Endodermal cell (in vitro differentiated cells): ENCODE measurements around the gene ATXN3. TPM values are rescaled to one million over a fixed set of nuclear protein-coding genes. Genes with fewer than 3 reads are reported as not detected.

Source experiments
- DNase-seq: peaks from one replicate; pipeline ENCODE4 v3.0.0-alpha.2; 2017
- H3K27ac ChIP-seq: 2 replicates; pipeline ENCODE4 v1.5.1; 2013; ENCODE audit warnings: mild to moderate bottlenecking, low read depth, low read length, moderate library complexity
- H3K27me3 ChIP-seq: 2 replicates; pipeline ENCODE4 v1.6.1; 2013; ENCODE audit warnings: mild to moderate bottlenecking, low read length, moderate library complexity; ENCODE audit not compliant: insufficient read depth, control insufficient read depth, poor library complexity, severe bottlenecking
- H3K36me3 ChIP-seq: 2 replicates; pipeline ENCODE4 v1.7.0; 2013; ENCODE audit warnings: mild to moderate bottlenecking, low read length, moderate library complexity; ENCODE audit not compliant: control insufficient read depth, insufficient read depth
- H3K4me1 ChIP-seq: one replicate; pipeline ENCODE4 v1.7.0; 2013; ENCODE audit warnings: low read length; ENCODE audit not compliant: control insufficient read depth, insufficient read depth
- H3K4me3 ChIP-seq: 2 replicates; pipeline ENCODE4 v1.5.1; 2013; ENCODE audit warnings: mild to moderate bottlenecking, low read length, moderate library complexity
- H3K9ac ChIP-seq: 2 replicates; pipeline ENCODE4 v1.6.1; 2013; ENCODE audit warnings: mild to moderate bottlenecking, low read length, moderate library complexity; ENCODE audit not compliant: poor library complexity, severe bottlenecking; ENCODE audit errors: extremely low read depth
- H3K9me3 ChIP-seq: 2 replicates; pipeline ENCODE4 v1.6.1; 2013; ENCODE audit warnings: mild to moderate bottlenecking, low read length, moderate library complexity; ENCODE audit not compliant: control insufficient read depth
- H3K27ac Mint-ChIP-seq: 2 replicates; pipeline ENCODE4 v1.8.0; 2020; ENCODE audit warnings: mixed read lengths
- H3K27me3 Mint-ChIP-seq: 2 replicates; pipeline ENCODE4 v1.8.0; 2021; ENCODE audit warnings: mild to moderate bottlenecking, mixed read lengths; ENCODE audit not compliant: insufficient read depth
- H3K36me3 Mint-ChIP-seq: 2 replicates; pipeline ENCODE4 v1.8.0; 2020; ENCODE audit warnings: low read depth, mixed read lengths
- H3K4me1 Mint-ChIP-seq: 2 replicates; pipeline ENCODE4 v1.8.0; 2020; ENCODE audit warnings: mixed read lengths
- H3K4me3 Mint-ChIP-seq: 2 replicates; pipeline ENCODE4 v1.8.0; 2020; ENCODE audit warnings: mild to moderate bottlenecking, moderate library complexity, mixed read lengths
- H3K9me3 Mint-ChIP-seq: 2 replicates; pipeline ENCODE4 v1.8.0; 2020; ENCODE audit warnings: mild to moderate bottlenecking, mixed read lengths
- WGBS, 2 experiments: methylation state at CpG; one replicate each; pipeline versions ENCODE4 v1.1.5 to v1.1.7; 2013; ENCODE audit warnings: missing lambda C conversion rate in 2 of 2, mixed read lengths in 1 of 2; ENCODE audit not compliant: insufficient coverage in 1 of 2, insufficient read length in 1 of 2; 5-methylcytosine and 5-hydroxymethylcytosine counted together
- long read RNA-seq, 4 experiments: library from polyadenylated mRNA in 2 of 4; library from RNA in 1 of 4; library from capped mRNA in 1 of 4; stranded (forward) in 3 of 4; unstranded in 1 of 4; transcript quantifications; one replicate each; pipeline ENCODE4 v2.0.0, GENCODE V29; 2020 to 2021; ENCODE audit warnings: inconsistent platforms in 1 of 4
- polyA plus RNA-seq, 2 experiments: library from polyadenylated mRNA; stranded (reverse); fragments of 50-300 nt; gene quantifications; one replicate each; pipeline ENCODE4 v1.2.3, GENCODE V29; 2013
- total RNA-seq, 2 donors: library from RNA; stranded (reverse); fragmentation: NEBNext Ultra II Directional in 1 of 2; extraction: Animal tissue kit (Norgen Biotek cat#: 25700) in 1 of 2; gene quantifications; 2 replicates in 1 of 2; 3 replicates in 1 of 2; pipeline ENCODE4 v1.2.1, GENCODE V29; 2021
- TF ChIP-seq, protein P1 (sequence below): fragments of 200-600 bp; sonication (generic); conservative IDR thresholded peaks from 2 replicates; pipeline ENCODE4 v1.5.0; 2021; ENCODE audit warnings: antibody characterized with exemption, mild to moderate bottlenecking

Gene ATXN3
- total RNA-seq, result 10 to 100 TPM; 25.7 to 33.2 TPM
- 30.2 TPM for polyA plus RNA-seq (2013, experiment 1 of 2)
- polyA plus RNA-seq (2013, experiment 2 of 2), result 30.1 TPM
- long read RNA-seq, experiment 1, partial matches to known transcripts, result 1 of 1 reads
- long read RNA-seq, experiment 1, other reads (novel, unspliced or antisense), result 0 of 1 reads
- long read RNA-seq, experiment 2, full-length matches to known transcripts, result 17 of 23 reads
- long read RNA-seq, experiment 2, partial matches to known transcripts, result 1 of 23 reads
- long read RNA-seq, experiment 2, other reads (novel, unspliced or antisense), result 5 of 23 reads
- long read RNA-seq, experiment 3, full-length matches to known transcripts, result 31 of 34 reads
- long read RNA-seq, experiment 3, partial matches to known transcripts, result 0 of 34 reads
- long read RNA-seq, experiment 3, other reads (novel, unspliced or antisense), result 3 of 34 reads
- long read RNA-seq, experiment 4, full-length matches to known transcripts, result 45 of 57 reads
- long read RNA-seq, experiment 4, partial matches to known transcripts, result 4 of 57 reads
- long read RNA-seq, experiment 4, other reads (novel, unspliced or antisense), result 8 of 57 reads

DNA sequence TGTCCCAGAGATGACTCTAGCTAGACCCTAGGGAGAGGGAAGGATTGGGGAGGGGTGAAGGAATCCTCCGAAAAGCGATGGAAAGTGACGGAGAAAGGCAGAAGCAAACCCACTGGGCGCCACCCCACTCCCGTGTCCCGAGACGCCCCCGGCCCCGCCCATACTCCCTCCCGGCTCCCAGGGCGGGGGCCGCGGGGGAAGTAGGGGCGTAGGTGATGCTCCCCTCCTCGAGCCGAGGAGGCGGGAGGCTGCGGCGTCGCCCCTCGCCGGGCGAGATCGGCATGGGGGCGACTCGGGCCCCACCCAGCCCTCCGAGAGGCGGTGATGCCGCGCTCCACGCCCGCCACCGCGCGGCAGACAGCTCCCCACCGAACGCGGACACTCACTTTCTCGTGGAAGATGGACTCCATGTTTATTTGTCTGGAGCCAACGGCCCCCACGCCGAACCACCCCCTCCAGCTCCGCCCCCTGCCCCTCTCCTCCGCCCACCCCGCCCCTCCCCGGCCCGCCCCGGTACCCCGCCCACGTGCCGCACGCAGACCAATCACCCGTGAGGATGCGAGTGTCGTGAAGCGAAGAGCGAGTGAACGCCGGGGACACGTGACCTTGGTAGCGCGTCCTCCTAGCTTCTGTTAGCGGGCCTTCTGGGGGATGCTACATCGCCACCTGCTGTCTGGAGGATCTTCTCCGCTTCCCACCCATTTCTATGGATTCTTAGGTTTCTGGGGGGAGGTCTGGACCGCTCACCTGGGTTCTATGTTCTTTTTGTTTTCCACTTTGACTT, at the start of gene ATXN3:
Gene ATXN3, minus strand, starts transcription at position 440 of the 784 bp plus-strand sequence. Its CDS starts 30 bp downstream, at position 410.
- 1 to 4% methylated on average over 8 to 63 of the region's 66 CpGs for WGBS, 2 experiments
- no peaks in the 10 kb centered on the region for H3K27me3 ChIP-seq
- Mint-ChIP-seq H3K27ac (peak within 1 kb of the TSS; percentile 80), H3K4me3 (peak within 1 kb of the TSS; percentile 84), H3K36me3 (no peaks in the 10 kb centered on the region), H3K9me3 (no peaks in the 10 kb centered on the region), H3K27me3 (no peaks in the 10 kb centered on the region), H3K4me1 (peaks cover 13% of the 10 kb centered on the region)
- no peaks in the 10 kb centered on the region for H3K4me1 ChIP-seq
- peak within 1 kb of the TSS; percentile 76 for H3K27ac ChIP-seq
- H3K9me3 ChIP-seq, result no peaks in the 10 kb centered on the region
- no peaks in the 10 kb centered on the region for H3K36me3 ChIP-seq
- TF ChIP-seq, protein P1, sequence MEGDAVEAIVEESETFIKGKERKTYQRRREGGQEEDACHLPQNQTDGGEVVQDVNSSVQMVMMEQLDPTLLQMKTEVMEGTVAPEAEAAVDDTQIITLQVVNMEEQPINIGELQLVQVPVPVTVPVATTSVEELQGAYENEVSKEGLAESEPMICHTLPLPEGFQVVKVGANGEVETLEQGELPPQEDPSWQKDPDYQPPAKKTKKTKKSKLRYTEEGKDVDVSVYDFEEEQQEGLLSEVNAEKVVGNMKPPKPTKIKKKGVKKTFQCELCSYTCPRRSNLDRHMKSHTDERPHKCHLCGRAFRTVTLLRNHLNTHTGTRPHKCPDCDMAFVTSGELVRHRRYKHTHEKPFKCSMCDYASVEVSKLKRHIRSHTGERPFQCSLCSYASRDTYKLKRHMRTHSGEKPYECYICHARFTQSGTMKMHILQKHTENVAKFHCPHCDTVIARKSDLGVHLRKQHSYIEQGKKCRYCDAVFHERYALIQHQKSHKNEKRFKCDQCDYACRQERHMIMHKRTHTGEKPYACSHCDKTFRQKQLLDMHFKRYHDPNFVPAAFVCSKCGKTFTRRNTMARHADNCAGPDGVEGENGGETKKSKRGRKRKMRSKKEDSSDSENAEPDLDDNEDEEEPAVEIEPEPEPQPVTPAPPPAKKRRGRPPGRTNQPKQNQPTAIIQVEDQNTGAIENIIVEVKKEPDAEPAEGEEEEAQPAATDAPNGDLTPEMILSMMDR, result peak; percentile 81
- H3K4me3 ChIP-seq, result peak within 1 kb of the TSS; percentile 99
- H3K9ac ChIP-seq, result peak within 1 kb of the TSS; percentile 53
- DNase-seq, result peak; percentile 98

DNA sequence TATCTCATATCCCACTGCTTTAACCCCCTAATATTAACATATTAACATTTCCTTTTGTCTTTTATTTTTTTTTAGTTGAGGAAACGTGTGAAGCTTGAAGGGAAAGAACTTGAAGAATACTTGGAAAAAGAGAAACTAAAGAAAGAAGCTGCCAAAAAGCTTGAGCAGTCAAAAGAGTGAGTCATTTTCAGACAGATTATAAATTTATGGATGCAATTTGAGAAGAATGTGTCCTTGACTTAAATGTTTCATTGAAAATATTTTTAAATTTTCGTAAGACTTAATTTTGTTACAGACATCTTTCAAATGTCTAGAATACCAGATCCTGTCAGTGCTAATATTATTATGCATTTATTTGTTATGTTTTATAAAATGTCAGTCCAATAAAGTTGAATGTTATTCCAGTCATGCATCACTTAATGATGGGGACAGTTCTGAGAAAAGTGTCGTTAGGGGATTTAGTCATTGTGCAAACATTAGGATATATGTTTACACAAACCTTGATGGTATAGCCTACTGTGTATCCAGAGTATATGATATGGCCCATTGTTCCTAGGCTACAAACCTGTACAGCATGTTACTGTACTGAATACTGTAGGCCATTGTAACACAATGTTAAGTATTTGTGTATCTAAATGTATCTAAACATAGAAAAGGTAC, 48.0 kb upstream of the ATXN3 start:
- H3K9me3 Mint-ChIP-seq, result no peaks in the 10 kb centered on the region
- WGBS, 2 experiments, result 81 to 94% methylated on average over 2 of the region's 3 CpGs
- Histone ChIP-seq H3K27me3 (no peaks in the 10 kb centered on the region), H3K4me3 (no peak overlapping the region), H3K36me3 (peaks cover 73% of the 10 kb centered on the region), H3K27ac (no peak overlapping the region), H3K4me1 (no peaks in the 10 kb centered on the region), H3K9me3 (peaks cover 10% of the 10 kb centered on the region), H3K9ac (no peak overlapping the region)
- peaks cover 67% of the 10 kb centered on the region for H3K36me3 Mint-ChIP-seq
- H3K4me1 Mint-ChIP-seq, result no peaks in the 10 kb centered on the region
- H3K27ac Mint-ChIP-seq, result no peak overlapping the region
- H3K4me3 Mint-ChIP-seq, result no peak overlapping the region
- DNase-seq, result no peak
- TF ChIP-seq, protein P1, result no peak
- H3K27me3 Mint-ChIP-seq, result no peaks in the 10 kb centered on the region

DNA sequence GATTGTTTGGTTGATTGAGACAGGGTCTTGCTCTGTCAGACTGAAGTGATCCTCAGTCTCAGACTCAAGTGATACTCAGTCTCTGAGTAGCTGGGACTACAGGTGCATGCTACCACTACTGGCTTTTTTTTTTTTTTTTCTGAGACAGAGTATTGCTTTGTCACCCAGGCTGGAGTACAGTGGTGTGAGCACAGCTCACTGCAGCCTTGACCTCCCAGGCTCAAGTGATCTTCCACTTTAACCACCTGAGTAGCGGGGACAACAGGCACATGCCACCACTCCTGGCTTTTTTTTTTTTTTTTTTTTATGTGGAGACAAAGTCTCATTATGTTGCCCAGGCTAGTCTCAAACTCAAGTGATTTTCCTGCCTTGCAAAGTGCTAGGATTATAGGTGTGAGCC, 47.2 kb upstream of the ATXN3 start:
- no peak overlapping the region for H3K27ac ChIP-seq
- DNase-seq, result no peak
- peaks cover 10% of the 10 kb centered on the region for H3K9me3 ChIP-seq
- H3K27ac Mint-ChIP-seq, result no peak overlapping the region
- H3K4me3 Mint-ChIP-seq, result no peak overlapping the region
- no peaks in the 10 kb centered on the region for H3K27me3 ChIP-seq
- peaks cover 64% of the 10 kb centered on the region for H3K36me3 Mint-ChIP-seq
- no peaks in the 10 kb centered on the region for H3K9me3 Mint-ChIP-seq
- H3K4me3 ChIP-seq, result no peak overlapping the region
- no peak overlapping the region for H3K9ac ChIP-seq
- H3K36me3 ChIP-seq, result peaks cover 73% of the 10 kb centered on the region
- 100% methylated on average over 1 of the region's 1 CpG; no CpG with 5 or more reads in 1 of the 2 experiments for WGBS, 2 experiments
- no peaks in the 10 kb centered on the region for H3K27me3 Mint-ChIP-seq
- no peaks in the 10 kb centered on the region for H3K4me1 ChIP-seq
- TF ChIP-seq, protein P1, result no peak
- no peaks in the 10 kb centered on the region for H3K4me1 Mint-ChIP-seq
